HCT116 (cell line): ENCODE data around the gene VWF. TPM values are rescaled to one million over a fixed set of nuclear protein-coding genes. Genes with fewer than 3 reads are reported as not detected.
A peak's percentile ranks its signal among the peaks of the same experiment; 100 is the strongest.

Experiments
- ATAC-seq: fragments of 200-7000 bp; cut with Tn5 transposase; 2 replicates; pipeline ENCODE4 v1.9.1; 2020; ENCODE audit warnings: mild to moderate bottlenecking, moderate library complexity
- BruUV-seq: library from RNA; stranded (reverse); fragments of 400-500 nt; replicated peaks from 2 replicates; lab custom pipeline; 2021; lab: Mats Ljungman, UMichigan
- CTCF ChIA-PET: fragments of 300-600 bp; sonication (Branson Sonifier 250); formaldehyde crosslinking; loops from one replicate; lab custom pipeline; 2021; ENCODE audit warnings: antibody characterized with exemption; lab: Charles Lee
- POLR2A ChIA-PET: fragments of 300-600, 350-600 bp; sonication (Branson Sonifier 250); formaldehyde crosslinking; loops from one replicate; lab custom pipeline; 2021; ENCODE audit warnings: antibody characterized with exemption; lab: Charles Lee
- RAD21 ChIA-PET, 2 experiments: fragments of 300-600 bp; sonication (Branson Sonifier 250); formaldehyde crosslinking; loops; one replicate each; lab custom pipeline; 2023; ENCODE audit warnings: low total read pairs in 2 of 2; ENCODE audit not compliant: uncharacterized antibody in 2 of 2, unreplicated experiment in 2 of 2, low non-redundant PET in 1 of 2; lab: Charles Lee
- DNase-seq: peaks from one replicate; pipeline ENCODE4 v3.0.0-alpha.2; 2010; ENCODE audit warnings: low read depth, low spot score
- H2AFZ ChIP-seq: fragments of 200-600 bp; shearing (Covaris generic), sonication (generic); 2 replicates; pipeline ENCODE4 v1.6.1; 2017; ENCODE audit warnings: low read depth, mixed run types, mixed read lengths, antibody characterized with exemption, low read length; ENCODE audit not compliant: poor library complexity, severe bottlenecking
- H3K27ac ChIP-seq: 2 replicates; pipeline ENCODE4 v1.5.1; 2012; ENCODE audit warnings: low read depth, low read length
- H3K27me3 ChIP-seq: fragments of 200-600 bp; sonication (generic); 2 replicates; pipeline ENCODE4 v1.6.1; 2016; ENCODE audit warnings: mixed run types, low read length, mixed read lengths; ENCODE audit not compliant: insufficient read depth
- H3K36me3 ChIP-seq, 2 experiments: fragments of 200-500 bp in 1 of 2; fragments of 200-600 bp in 1 of 2; sonication (Bioruptor generic) in 1 of 2; sonication (generic) in 1 of 2; 2 replicates each; pipeline versions ENCODE4 v1.5.1 to v1.6.1; 2014 to 2016; ENCODE audit warnings: low read length in 2 of 2, inconsistent platforms in 1 of 2, mixed read lengths in 1 of 2, mixed run types in 1 of 2; ENCODE audit not compliant: insufficient read depth in 2 of 2, control insufficient read depth in 1 of 2
- H3K4me1 ChIP-seq, 2 experiments: fragments of 200-600 bp in 1 of 2; sonication (generic) in 1 of 2; 2 replicates each; pipeline versions ENCODE4 v1.5.1 to v1.6.1; 2012 to 2017; ENCODE audit warnings: low read length in 2 of 2, inconsistent platforms in 1 of 2, mild to moderate bottlenecking in 1 of 2, mixed read lengths in 1 of 2, mixed run types in 1 of 2, moderate library complexity in 1 of 2; ENCODE audit not compliant: insufficient read depth in 2 of 2, control insufficient read depth in 1 of 2
- H3K4me2 ChIP-seq: fragments of 200-600 bp; sonication (generic); 2 replicates; pipeline ENCODE4 v1.6.1; 2017; ENCODE audit warnings: mixed run types, low read length, mixed read lengths
- H3K4me3 ChIP-seq, 2 experiments: fragments of 200-600 bp in 1 of 2; sonication (generic) in 1 of 2; replicated peaks in 1 of 2; 2 replicates each; pipeline ENCODE4 v1.5.1; 2011 to 2016; ENCODE audit warnings: low read length in 2 of 2, control low read depth in 1 of 2, low read depth in 1 of 2, mild to moderate bottlenecking in 1 of 2, mixed read lengths in 1 of 2, mixed run types in 1 of 2
- H3K79me2 ChIP-seq: fragments of 200-600 bp; sonication (generic); 2 replicates; pipeline ENCODE4 v1.6.1; 2017; ENCODE audit warnings: mild to moderate bottlenecking, mixed run types, low read length, moderate library complexity, mixed read lengths; ENCODE audit not compliant: insufficient read depth
- H3K9ac ChIP-seq: fragments of 200-600 bp; sonication (generic); 2 replicates; pipeline ENCODE4 v1.6.1; 2016; ENCODE audit warnings: low read length, mixed read lengths
- H3K9me2 ChIP-seq: fragments of 200-600 bp; sonication (generic), shearing (Covaris generic); 2 replicates; pipeline ENCODE4 v1.6.1; 2017; ENCODE audit warnings: mixed run types, mild to moderate bottlenecking, moderate library complexity; ENCODE audit not compliant: insufficient read depth
- H3K9me3 ChIP-seq, 2 experiments: fragments of 200-500 bp in 1 of 2; fragments of 200-600 bp in 1 of 2; sonication (Bioruptor generic) in 1 of 2; sonication (generic) in 1 of 2; 2 replicates each; pipeline ENCODE4 v1.6.1; 2014 to 2017; ENCODE audit warnings: low read length in 2 of 2, mixed read lengths in 2 of 2, inconsistent platforms in 1 of 2, low read depth in 1 of 2, mild to moderate bottlenecking in 1 of 2, mixed run types in 1 of 2, moderate library complexity in 1 of 2; ENCODE audit not compliant: control insufficient read depth in 1 of 2, insufficient read depth in 1 of 2
- H4K20me1 ChIP-seq: fragments of 200-600 bp; sonication (generic), shearing (Covaris generic); 2 replicates; pipeline ENCODE4 v1.6.1; 2017; ENCODE audit warnings: mixed run types, mild to moderate bottlenecking, moderate library complexity; ENCODE audit not compliant: insufficient read depth
- ELF1 ChIP-seq: IDR thresholded peaks from 2 replicates; pipeline ENCODE4 v1.6.1; 2012; ENCODE audit warnings: low read depth, borderline replicate concordance
- EZH2 ChIP-seq: fragments of 200-600 bp; sonication (generic); IDR thresholded peaks from 2 replicates; pipeline ENCODE4 v1.6.1; 2017; ENCODE audit warnings: antibody characterized with exemption, mixed run types
- EZH2phosphoT487 ChIP-seq: fragments of 200-600 bp; IDR thresholded peaks from 2 replicates; pipeline ENCODE4 v1.6.1; 2018; ENCODE audit warnings: antibody characterized with exemption, borderline replicate concordance
- FOSL1 ChIP-seq: IDR thresholded peaks from 2 replicates; pipeline ENCODE4 v1.6.1; 2012; ENCODE audit warnings: low read depth
- POLR2A ChIP-seq: IDR thresholded peaks from 2 replicates; pipeline ENCODE4 v1.7.0; 2011; ENCODE audit warnings: borderline replicate concordance; ENCODE audit not compliant: insufficient read depth, insufficient read length; ENCODE audit errors: extremely low read depth
- POLR2AphosphoS5 ChIP-seq: IDR thresholded peaks from 2 replicates; pipeline ENCODE4 v1.6.1; 2011; ENCODE audit warnings: mild to moderate bottlenecking, low read depth, low read length, moderate library complexity
- RAD21 ChIP-seq: IDR thresholded peaks from 2 replicates; pipeline ENCODE4 v1.6.1; 2012; ENCODE audit warnings: low read depth, mild to moderate bottlenecking
- SP1 ChIP-seq: IDR thresholded peaks from 2 replicates; pipeline ENCODE4 v1.6.1; 2012; ENCODE audit warnings: low read depth
- SRF ChIP-seq: IDR thresholded peaks from 2 replicates; pipeline ENCODE4 v1.6.1; 2012; ENCODE audit warnings: low read depth
- TCF7L2 ChIP-seq: IDR thresholded peaks from 2 replicates; pipeline ENCODE4 v1.7.0; 2011; ENCODE audit warnings: borderline replicate concordance, inconsistent platforms; ENCODE audit not compliant: insufficient read depth, insufficient read length; ENCODE audit errors: extremely low read depth
- YY1 ChIP-seq: IDR thresholded peaks from 2 replicates; pipeline ENCODE4 v1.6.1; 2011; ENCODE audit warnings: low read length, low read depth, moderate library complexity, mild to moderate bottlenecking; ENCODE audit not compliant: insufficient replicate concordance; ENCODE audit errors: extremely low read depth
- ZBTB33 ChIP-seq: IDR thresholded peaks from 2 replicates; pipeline ENCODE4 v1.6.1; 2011; ENCODE audit warnings: mild to moderate bottlenecking, low read length, moderate library complexity; ENCODE audit not compliant: insufficient replicate concordance; ENCODE audit errors: extremely low read depth
- ZFX ChIP-seq: fragments of 450-650 bp; IDR thresholded peaks from 2 replicates; pipeline ENCODE4 v1.6.1; 2017
- ZNF274 ChIP-seq: fragments of 200-500 bp; sonication (Bioruptor generic); IDR thresholded peaks from 2 replicates; pipeline ENCODE4 v1.6.1; 2014; ENCODE audit warnings: mild to moderate bottlenecking, low read depth, low read length, inconsistent platforms
- intact Hi-C: fragments of 100-400 bp; cut with micrococcal nuclease; formaldehyde crosslinking; loops from 2 replicates; pipeline ENCODE4 v1.10.0; 2022
- total RNA-seq: library from RNA; stranded (reverse); gene quantifications from one replicate; pipeline ENCODE4 v1.2.1, GENCODE V29; 2021; ENCODE audit not compliant: unreplicated experiment
- TF ChIP-seq, protein P1 (sequence below): IDR thresholded peaks from 2 replicates; pipeline ENCODE4 v1.6.1; 2012; ENCODE audit warnings: low read depth
- TF ChIP-seq, protein P2 (sequence below): IDR thresholded peaks from 2 replicates; pipeline ENCODE4 v1.6.1; 2012
- TF ChIP-seq, protein P3 (sequence below), 3 experiments: fragments of 200-600 bp in 1 of 3; sonication (generic) in 1 of 3; IDR thresholded peaks in 2 of 3; conservative IDR thresholded peaks in 1 of 3; 2 replicates each; pipeline ENCODE4 v1.5.1; 2012 to 2017; ENCODE audit warnings: low read depth in 2 of 3, low read length in 2 of 3, antibody characterized with exemption in 1 of 3, borderline replicate concordance in 1 of 3, control low read depth in 1 of 3, mild to moderate bottlenecking in 1 of 3, mixed read lengths in 1 of 3, mixed run types in 1 of 3, moderate library complexity in 1 of 3; ENCODE audit not compliant: insufficient read depth in 1 of 3

Gene VWF
- total RNA-seq, 1 experiment from 2014 or later = 0.57 TPM

DNA sequence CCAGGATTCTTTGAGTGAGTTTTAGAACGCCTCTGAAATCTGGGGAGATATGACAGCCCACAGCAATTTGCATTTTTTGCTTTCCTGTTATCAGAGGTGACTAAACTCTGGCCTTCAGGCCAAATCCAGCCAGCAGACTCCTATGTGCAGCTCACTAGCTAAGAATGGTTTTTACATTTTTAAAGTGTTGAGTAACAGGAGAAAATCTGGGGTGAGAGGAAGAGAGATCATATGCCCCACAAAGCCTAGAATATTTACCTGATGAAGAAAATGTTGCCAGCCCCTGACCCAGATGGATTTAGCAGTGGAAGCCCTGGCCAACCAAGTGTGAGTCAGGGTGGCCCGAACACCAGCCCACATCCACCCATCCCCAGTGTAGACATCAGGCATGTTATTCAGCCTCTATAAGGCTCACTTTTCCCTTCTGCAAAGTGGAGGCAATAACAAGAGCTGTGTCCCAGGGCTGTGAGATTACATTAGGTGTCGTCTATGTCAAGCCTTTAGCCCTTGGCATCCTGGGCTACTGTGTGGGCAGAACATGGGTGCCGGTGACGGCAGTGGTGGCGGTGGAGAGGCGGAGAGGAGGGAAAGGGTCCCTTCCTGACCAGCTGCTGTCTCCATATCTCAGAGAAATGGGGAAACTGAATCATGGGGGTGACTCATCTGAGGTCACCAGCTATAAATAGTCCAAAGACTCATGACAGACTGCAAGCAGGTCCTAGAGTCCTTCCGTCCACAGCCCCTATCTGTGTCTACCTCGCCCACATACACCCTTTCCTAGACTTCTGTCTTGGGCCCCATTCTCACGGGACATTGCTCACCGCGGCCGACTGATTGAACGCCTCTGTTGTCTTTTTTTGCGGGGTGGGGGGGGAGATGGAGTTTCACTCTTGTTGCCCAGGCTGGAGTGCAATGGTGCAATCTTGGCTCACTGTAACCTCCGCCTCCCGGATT, 43.1 kb upstream of the VWF start:
- Histone ChIP-seq H4K20me1 (no peaks in the 10 kb centered on the region), H3K4me2 (peak overlapping the region; percentile 89), H3K27ac (peak overlapping the region; percentile 68), H2AFZ (peak overlapping the region; percentile 68), H3K4me3 (peak overlapping the region; percentile 29 to 48), H3K27me3 (no peaks in the 10 kb centered on the region), H3K79me2 (no peaks in the 10 kb centered on the region), H3K9ac (peak overlapping the region; percentile 65), H3K36me3 (no peaks in the 10 kb centered on the region), H3K4me1 (peaks cover 13 to 30% of the 10 kb centered on the region in 2 experiments), H3K9me2 (no peaks in the 10 kb centered on the region), H3K9me3 (no peaks in the 10 kb centered on the region)
- ATAC-seq (peak; percentile 86), DNase-seq (peak; percentile 82)
- intact Hi-C loops = no loop called here
- TSS peak; percentile 95 for BruUV-seq
- RAD21 ChIA-PET = no interaction called here
- CTCF ChIA-PET = interaction anchor here (0.8 to 1.0 kb wide), 3 partner anchors 28 to 117 kb away, joined by 3 to 4 read pairs (median 3); no protein-coding TSS in a partner anchor
- POLR2A ChIA-PET = interaction anchor here (0.6 to 1.6 kb wide), 5 partner anchors 60 to 119 kb away, joined by 3 to 5 read pairs (median 4); no protein-coding TSS in a partner anchor
- TF ChIP-seq ZFX (no peak; the same call in 1 of the 2 replicates), POLR2AphosphoS5 (peak; percentile 72), ZBTB33 (peak; percentile 48), SP1 (peak; percentile 97), ELF1 (no peak), YY1 (no peak), FOSL1 (peak; percentile 100), EZH2 (no peak), TCF7L2 (peak; percentile 23), ZNF274 (no peak), RAD21 (peak; percentile 32; the same call in 1 of the 2 replicates), SRF (peak; percentile 80), EZH2phosphoT487 (no peak), POLR2A (no peak)
- TF ChIP-seq, protein P1, sequence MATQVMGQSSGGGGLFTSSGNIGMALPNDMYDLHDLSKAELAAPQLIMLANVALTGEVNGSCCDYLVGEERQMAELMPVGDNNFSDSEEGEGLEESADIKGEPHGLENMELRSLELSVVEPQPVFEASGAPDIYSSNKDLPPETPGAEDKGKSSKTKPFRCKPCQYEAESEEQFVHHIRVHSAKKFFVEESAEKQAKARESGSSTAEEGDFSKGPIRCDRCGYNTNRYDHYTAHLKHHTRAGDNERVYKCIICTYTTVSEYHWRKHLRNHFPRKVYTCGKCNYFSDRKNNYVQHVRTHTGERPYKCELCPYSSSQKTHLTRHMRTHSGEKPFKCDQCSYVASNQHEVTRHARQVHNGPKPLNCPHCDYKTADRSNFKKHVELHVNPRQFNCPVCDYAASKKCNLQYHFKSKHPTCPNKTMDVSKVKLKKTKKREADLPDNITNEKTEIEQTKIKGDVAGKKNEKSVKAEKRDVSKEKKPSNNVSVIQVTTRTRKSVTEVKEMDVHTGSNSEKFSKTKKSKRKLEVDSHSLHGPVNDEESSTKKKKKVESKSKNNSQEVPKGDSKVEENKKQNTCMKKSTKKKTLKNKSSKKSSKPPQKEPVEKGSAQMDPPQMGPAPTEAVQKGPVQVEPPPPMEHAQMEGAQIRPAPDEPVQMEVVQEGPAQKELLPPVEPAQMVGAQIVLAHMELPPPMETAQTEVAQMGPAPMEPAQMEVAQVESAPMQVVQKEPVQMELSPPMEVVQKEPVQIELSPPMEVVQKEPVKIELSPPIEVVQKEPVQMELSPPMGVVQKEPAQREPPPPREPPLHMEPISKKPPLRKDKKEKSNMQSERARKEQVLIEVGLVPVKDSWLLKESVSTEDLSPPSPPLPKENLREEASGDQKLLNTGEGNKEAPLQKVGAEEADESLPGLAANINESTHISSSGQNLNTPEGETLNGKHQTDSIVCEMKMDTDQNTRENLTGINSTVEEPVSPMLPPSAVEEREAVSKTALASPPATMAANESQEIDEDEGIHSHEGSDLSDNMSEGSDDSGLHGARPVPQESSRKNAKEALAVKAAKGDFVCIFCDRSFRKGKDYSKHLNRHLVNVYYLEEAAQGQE = no peak
- TF ChIP-seq, protein P2, sequence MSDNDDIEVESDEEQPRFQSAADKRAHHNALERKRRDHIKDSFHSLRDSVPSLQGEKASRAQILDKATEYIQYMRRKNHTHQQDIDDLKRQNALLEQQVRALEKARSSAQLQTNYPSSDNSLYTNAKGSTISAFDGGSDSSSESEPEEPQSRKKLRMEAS = peak; percentile 62
- TF ChIP-seq, protein P3, sequence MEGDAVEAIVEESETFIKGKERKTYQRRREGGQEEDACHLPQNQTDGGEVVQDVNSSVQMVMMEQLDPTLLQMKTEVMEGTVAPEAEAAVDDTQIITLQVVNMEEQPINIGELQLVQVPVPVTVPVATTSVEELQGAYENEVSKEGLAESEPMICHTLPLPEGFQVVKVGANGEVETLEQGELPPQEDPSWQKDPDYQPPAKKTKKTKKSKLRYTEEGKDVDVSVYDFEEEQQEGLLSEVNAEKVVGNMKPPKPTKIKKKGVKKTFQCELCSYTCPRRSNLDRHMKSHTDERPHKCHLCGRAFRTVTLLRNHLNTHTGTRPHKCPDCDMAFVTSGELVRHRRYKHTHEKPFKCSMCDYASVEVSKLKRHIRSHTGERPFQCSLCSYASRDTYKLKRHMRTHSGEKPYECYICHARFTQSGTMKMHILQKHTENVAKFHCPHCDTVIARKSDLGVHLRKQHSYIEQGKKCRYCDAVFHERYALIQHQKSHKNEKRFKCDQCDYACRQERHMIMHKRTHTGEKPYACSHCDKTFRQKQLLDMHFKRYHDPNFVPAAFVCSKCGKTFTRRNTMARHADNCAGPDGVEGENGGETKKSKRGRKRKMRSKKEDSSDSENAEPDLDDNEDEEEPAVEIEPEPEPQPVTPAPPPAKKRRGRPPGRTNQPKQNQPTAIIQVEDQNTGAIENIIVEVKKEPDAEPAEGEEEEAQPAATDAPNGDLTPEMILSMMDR (IDR thresholded peaks at IDR 0.05 in 2 of 3, conservative IDR thresholded peaks at IDR 0.05 in 1 of 3; ENCODE audit: borderline replicate concordance in 1 of 3, insufficient read depth in 1 of 3, low read depth in 2 of 3, low read length in 2 of 3) = no peak
